Measurements from ENCODE around the gene FBXO46. TPM values are rescaled to one million over a fixed set of nuclear protein-coding genes. Genes with fewer than 3 reads are reported as not detected.

FBXO46 gene
- total and polyA plus RNA-seq, 2 experiments from 2014 or later = 39.3 to 48.2 TPM

DNA sequence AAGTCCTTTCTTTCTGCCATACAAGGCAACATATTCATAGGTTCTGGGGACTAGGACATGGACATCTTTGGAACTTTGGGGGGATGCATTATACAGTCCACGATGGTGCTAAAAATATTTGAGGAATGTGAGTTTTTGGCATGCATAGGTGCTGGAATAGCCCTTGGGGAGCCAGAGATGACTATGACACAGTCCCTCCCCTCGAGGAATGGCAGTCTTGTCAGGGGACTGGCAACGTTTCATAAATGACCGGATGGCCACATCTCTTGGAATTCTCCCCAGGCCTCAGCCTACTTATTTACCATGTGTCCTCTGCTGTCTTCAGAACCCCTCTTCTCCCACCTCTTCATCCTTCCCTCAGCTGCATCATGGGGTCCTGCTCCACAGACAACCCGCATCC lies 16.2 kb upstream of the FBXO46 start:
- DNase-seq (ENCODE audit: low read depth in 1 of 2, low spot score in 1 of 2) = no peak
- Histone ChIP-seq H3K36me3 (no peaks in the 10 kb centered on the region), H3K4me3 (no peak overlapping the region), H3K27me3 (no peaks in the 10 kb centered on the region), H3K27ac (no peak overlapping the region), H3K4me1 (ENCODE audit: low read depth) (peaks cover 7% of the 10 kb centered on the region), H3K9me3 (ENCODE audit: low read depth) (no peaks in the 10 kb centered on the region)
- TF ChIP-seq, protein P1, sequence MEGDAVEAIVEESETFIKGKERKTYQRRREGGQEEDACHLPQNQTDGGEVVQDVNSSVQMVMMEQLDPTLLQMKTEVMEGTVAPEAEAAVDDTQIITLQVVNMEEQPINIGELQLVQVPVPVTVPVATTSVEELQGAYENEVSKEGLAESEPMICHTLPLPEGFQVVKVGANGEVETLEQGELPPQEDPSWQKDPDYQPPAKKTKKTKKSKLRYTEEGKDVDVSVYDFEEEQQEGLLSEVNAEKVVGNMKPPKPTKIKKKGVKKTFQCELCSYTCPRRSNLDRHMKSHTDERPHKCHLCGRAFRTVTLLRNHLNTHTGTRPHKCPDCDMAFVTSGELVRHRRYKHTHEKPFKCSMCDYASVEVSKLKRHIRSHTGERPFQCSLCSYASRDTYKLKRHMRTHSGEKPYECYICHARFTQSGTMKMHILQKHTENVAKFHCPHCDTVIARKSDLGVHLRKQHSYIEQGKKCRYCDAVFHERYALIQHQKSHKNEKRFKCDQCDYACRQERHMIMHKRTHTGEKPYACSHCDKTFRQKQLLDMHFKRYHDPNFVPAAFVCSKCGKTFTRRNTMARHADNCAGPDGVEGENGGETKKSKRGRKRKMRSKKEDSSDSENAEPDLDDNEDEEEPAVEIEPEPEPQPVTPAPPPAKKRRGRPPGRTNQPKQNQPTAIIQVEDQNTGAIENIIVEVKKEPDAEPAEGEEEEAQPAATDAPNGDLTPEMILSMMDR (IDR thresholded peaks at IDR 0.05; ENCODE audit: low read depth, low read length) = no peak

DNA sequence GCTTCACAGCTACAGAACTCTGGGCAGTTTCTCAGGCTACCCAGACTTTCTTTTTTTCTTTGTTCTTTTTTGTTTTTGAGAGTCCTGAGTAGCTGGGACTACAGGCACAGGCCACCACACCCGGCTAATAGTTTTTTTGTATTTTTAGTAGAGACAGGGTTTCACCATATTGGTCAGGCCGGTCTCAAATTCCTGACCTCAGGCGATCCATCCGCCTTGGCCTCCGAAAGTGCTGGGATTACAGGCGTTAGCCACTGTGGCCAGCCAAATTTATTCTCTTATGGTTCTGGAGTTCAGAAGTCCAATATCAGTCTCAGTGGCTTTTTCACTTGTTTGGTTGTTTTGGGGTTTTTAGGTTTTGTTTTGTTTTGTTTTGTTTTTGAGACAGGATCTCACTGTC lies 14.9 kb upstream of the FBXO46 start:
- Histone ChIP-seq H3K4me1 (ENCODE audit: low read depth) (peaks cover 7% of the 10 kb centered on the region), H3K27me3 (no peaks in the 10 kb centered on the region), H3K9me3 (ENCODE audit: low read depth) (no peaks in the 10 kb centered on the region), H3K36me3 (no peaks in the 10 kb centered on the region), H3K4me3 (no peak overlapping the region), H3K27ac (no peak overlapping the region)
- TF ChIP-seq, protein P1 (IDR thresholded peaks at IDR 0.05; ENCODE audit: low read depth, low read length) = no peak
- no peak for DNase-seq (ENCODE audit: low read depth in 1 of 2, low spot score in 1 of 2)

GRCh38 chr19:45742969-45743368 lies 12.3 kb upstream of the FBXO46 start:
- H3K27ac ChIP-seq = no peak overlapping the region
- no peak for DNase-seq (ENCODE audit: low read depth in 1 of 2, low spot score in 1 of 2)
- TF ChIP-seq, protein P1 (IDR thresholded peaks at IDR 0.05; ENCODE audit: low read depth, low read length) = no peak

GRCh38 chr19:45739498-45740439 lies 9.1 kb upstream of the FBXO46 start:
- TF ChIP-seq, protein P1 (IDR thresholded peaks at IDR 0.05; ENCODE audit: low read depth, low read length) = no peak
- H3K27me3 ChIP-seq = no peaks in the 10 kb centered on the region
- no peaks in the 10 kb centered on the region for H3K9me3 ChIP-seq (ENCODE audit: low read depth)
- no peak overlapping the region for H3K4me3 ChIP-seq
- H3K4me1 ChIP-seq (ENCODE audit: low read depth) = no peaks in the 10 kb centered on the region
- H3K36me3 ChIP-seq = no peaks in the 10 kb centered on the region
- no peak overlapping the region for H3K27ac ChIP-seq
- DNase-seq (ENCODE audit: low read depth in 1 of 2, low spot score in 1 of 2) = no peak

More at GRCh38 chr19:45742969-45743368, 12.3 kb upstream of the FBXO46 start:
- H3K4me3 ChIP-seq = no peak overlapping the region
- no peaks in the 10 kb centered on the region for H3K27me3 ChIP-seq
- H3K36me3 ChIP-seq = no peaks in the 10 kb centered on the region
- H3K4me1 ChIP-seq (ENCODE audit: low read depth) = peaks cover 7% of the 10 kb centered on the region
- H3K9me3 ChIP-seq (ENCODE audit: low read depth) = no peaks in the 10 kb centered on the region

GRCh38 chr19:45733160-45733810 lies 2.6 kb upstream of the FBXO46 start, which contains the start of gene MEIOSIN:
TSS of gene MEIOSIN (plus strand) at chr19:45733439. CDS start at chr19:45735377, 1,938 bp downstream.
- TF ChIP-seq, protein P1 (IDR thresholded peaks at IDR 0.05; ENCODE audit: low read depth, low read length) = no peak
- H3K4me1 ChIP-seq (ENCODE audit: low read depth) = no peaks in the 10 kb centered on the region
- no peak for DNase-seq (ENCODE audit: low read depth in 1 of 2, low spot score in 1 of 2)
- no peaks in the 10 kb centered on the region for H3K9me3 ChIP-seq (ENCODE audit: low read depth)
- H3K27me3 ChIP-seq = no peaks in the 10 kb centered on the region
- H3K4me3 ChIP-seq = no peak within 1 kb of the TSS
- no peak within 1 kb of the TSS for H3K27ac ChIP-seq
- H3K36me3 ChIP-seq = no peaks in the 10 kb centered on the region
